Activated CD4-positive, CD25-positive, alpha-beta regulatory T cell treated with anti-CD3 and anti-CD28 coated beads, Interleukin-2, amount 50 U/mL, for 72 hours (primary cell): ENCODE data around the gene STT3A.

Experiments
- DNase-seq: peaks from one replicate; pipeline ENCODE4 v3.0.0; 2021

The STT3A gene

DNA sequence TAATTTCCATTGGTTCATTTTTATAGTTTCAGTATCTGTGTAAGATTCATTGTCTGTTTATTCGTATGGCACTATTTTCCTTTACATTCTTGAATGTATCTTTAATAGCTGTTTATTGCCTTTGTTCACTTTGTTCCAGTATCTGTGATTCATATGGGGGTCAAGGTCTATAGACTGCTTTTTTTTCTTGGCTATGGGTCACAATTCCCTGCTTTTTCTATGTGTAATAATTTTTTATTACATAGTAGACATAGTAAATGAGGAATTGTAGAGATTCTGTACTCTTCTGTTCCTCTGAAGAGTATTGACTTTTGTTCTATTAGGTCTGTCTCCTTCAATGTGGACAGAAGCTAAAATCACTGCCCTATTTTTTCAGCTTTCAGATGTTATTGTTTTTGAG lies 77.5 kb downstream of the STT3A start:
- DNase-seq: no peak

DNA sequence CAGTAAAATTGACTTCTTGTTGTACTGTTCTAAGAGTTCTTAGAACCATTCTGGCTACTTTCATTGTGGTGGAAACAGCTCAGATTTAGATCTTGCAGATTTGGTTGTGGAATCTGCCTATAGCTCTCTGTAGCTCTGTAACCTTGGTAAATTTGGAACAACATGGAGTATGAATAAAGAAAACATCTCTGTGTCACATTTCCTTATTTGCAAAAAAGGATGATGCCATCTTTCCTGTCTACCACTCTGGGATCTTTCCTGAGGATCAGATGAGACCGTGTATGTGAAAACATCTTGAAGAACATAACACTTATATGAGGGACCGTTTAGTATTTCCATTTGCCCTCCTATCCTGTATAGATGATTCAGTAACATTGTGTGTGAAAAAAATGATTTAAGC lies 78.9 kb downstream of the STT3A start:
- no peak for DNase-seq
